GM12891 (cell line): ENCODE measurements around the gene PARVB.

Experiments used
- DNase-seq: peaks from one replicate; pipeline ENCODE4 v3.0.0; 2011; ENCODE audit warnings: low spot score; ENCODE audit not compliant: insufficient read length
- FAIRE-seq: peaks from 2 replicates; lab custom pipeline; 2011; peaks lifted over from hg19 to GRCh38; lab: Jason Lieb, UNC
- PAX5 ChIP-seq: IDR thresholded peaks from 2 replicates; pipeline ENCODE4 v1.6.1; 2011; ENCODE audit warnings: low read length, moderate library complexity, mild to moderate bottlenecking; ENCODE audit not compliant: insufficient read depth, severe bottlenecking
- POLR2A ChIP-seq: IDR thresholded peaks from 2 replicates; pipeline ENCODE4 v1.6.1; 2011; ENCODE audit warnings: low read depth, low read length, control low read depth
- POLR2AphosphoS5 ChIP-seq: IDR thresholded peaks from 2 replicates; pipeline ENCODE4 v1.6.1; 2011; ENCODE audit warnings: low read depth, low read length, control low read depth
- POU2F2 ChIP-seq: IDR thresholded peaks from 2 replicates; pipeline ENCODE4 v1.6.1; 2011; ENCODE audit warnings: low read depth, mild to moderate bottlenecking, control low read depth, low read length, moderate library complexity
- SPI1 ChIP-seq: IDR thresholded peaks from 2 replicates; pipeline ENCODE4 v1.6.1; 2011; ENCODE audit warnings: low read depth, low read length, control low read depth
- TAF1 ChIP-seq: IDR thresholded peaks from 2 replicates; pipeline ENCODE4 v1.6.1; 2011; ENCODE audit warnings: low read depth, low read length, control low read depth

Gene PARVB

DNA sequence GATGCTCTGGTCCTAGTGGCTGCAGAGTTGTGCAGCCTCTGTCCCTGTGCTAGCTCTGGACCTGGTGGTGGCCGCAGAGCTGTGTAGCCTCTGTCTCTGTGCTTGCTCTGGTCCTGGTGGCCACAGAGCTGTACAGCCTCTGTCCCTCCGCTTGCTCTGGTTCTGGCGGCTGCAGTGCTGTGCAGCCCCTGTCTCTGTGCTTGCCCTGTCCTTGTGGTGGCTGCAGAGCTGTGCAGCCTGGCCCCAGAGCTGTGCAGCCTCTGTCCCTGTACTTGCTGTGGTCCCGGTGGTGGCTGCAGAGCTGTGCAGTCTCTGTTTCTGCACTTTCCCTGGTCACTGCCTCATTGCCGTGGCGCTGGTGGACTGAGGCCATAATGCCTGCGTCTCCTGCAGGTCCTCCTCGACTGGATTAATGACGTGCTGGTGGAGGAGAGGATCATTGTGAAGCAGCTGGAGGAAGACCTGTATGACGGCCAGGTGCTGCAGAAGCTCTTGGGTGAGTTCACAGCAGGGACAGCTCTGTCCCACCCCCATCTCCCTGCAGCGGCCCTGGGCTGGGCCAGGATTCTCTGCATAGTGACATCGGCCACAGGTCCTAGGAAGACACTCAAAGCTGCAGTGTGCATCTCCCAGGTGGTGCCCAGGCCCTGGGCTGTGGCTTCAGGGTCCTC lies 94.7 kb downstream of the PARVB start:
- DNase-seq (no peak), FAIRE-seq (no peak)
- TF ChIP-seq POLR2A = no peak
- TF ChIP-seq PAX5 = no peak
- TF ChIP-seq POU2F2 = no peak
- TF ChIP-seq SPI1 = no peak
- no peak for TF ChIP-seq TAF1
- no peak for TF ChIP-seq POLR2AphosphoS5

- no peak for TF ChIP-seq PAX5
- TF ChIP-seq POLR2A = no peak
- TF ChIP-seq SPI1 = no peak
- no peak for TF ChIP-seq POU2F2
- no peak for TF ChIP-seq POLR2AphosphoS5
- no peak for TF ChIP-seq TAF1
- FAIRE-seq (no peak), DNase-seq (no peak)
Measured at GRCh38 chr22:44119669-44120313, 95.7 kb downstream of the PARVB start.

GRCh38 chr22:44120314-44120704 lies 96.2 kb downstream of the PARVB start:
- DNase-seq = no peak
- no peak for FAIRE-seq
- TF ChIP-seq POLR2AphosphoS5 = no peak
- TF ChIP-seq TAF1 = no peak
- TF ChIP-seq SPI1 = no peak
- TF ChIP-seq PAX5 = no peak
- no peak for TF ChIP-seq POU2F2
- TF ChIP-seq POLR2A = no peak

- TF ChIP-seq POLR2AphosphoS5 (no peak), SPI1 (no peak), PAX5 (no peak), POU2F2 (no peak), TAF1 (no peak), POLR2A (no peak)
- DNase-seq = no peak
- FAIRE-seq = no peak
Measured at GRCh38 chr22:44125421-44125820, 101.3 kb downstream of the PARVB start.

DNA sequence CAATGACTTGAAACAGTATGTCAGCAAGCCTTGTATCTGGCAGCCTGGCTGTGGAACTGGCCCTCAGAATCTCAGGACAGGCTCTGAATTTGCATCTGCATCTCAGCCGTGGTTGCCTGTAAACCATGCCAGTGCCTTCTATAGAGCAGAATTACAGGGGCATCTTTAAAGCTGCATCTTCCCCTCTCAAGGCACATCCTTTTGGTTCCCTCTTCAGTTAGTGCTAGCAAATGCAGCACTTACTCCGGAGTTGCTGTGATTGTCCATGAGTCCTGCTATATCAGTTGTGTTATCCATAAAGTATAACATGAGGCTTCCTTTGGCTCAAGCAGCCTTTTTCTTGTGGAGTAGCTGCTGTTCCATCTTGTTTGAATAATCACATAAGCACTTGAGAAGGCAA lies 102.7 kb downstream of the PARVB start:
- no peak for TF ChIP-seq POU2F2
- TF ChIP-seq POLR2AphosphoS5 = no peak
- no peak for TF ChIP-seq POLR2A
- no peak for TF ChIP-seq SPI1
- no peak for TF ChIP-seq PAX5
- TF ChIP-seq TAF1 = no peak
- FAIRE-seq = no peak
- no peak for DNase-seq

DNA sequence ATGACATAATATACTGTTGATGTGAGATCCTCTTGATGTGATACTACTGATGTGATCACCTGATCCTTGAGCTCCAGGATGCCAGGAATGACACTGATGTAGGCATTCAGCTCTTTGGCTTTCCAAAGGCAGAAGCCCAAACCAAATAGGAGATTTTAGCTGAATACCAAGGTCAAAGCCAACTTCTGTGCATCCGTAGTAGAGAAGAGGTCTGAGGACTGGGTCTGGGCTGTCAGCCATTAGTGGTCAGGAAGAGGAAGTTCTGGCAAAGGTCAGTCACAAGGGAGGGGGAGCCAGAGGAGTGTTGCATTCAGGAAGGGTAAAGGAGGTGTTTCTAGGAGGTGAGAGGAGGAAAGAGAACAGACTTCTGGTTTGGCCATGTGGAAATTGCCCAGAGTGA lies 103.3 kb downstream of the PARVB start:
- FAIRE-seq (no peak), DNase-seq (no peak)
- no peak for TF ChIP-seq POLR2A
- no peak for TF ChIP-seq SPI1
- no peak for TF ChIP-seq POLR2AphosphoS5

DNA sequence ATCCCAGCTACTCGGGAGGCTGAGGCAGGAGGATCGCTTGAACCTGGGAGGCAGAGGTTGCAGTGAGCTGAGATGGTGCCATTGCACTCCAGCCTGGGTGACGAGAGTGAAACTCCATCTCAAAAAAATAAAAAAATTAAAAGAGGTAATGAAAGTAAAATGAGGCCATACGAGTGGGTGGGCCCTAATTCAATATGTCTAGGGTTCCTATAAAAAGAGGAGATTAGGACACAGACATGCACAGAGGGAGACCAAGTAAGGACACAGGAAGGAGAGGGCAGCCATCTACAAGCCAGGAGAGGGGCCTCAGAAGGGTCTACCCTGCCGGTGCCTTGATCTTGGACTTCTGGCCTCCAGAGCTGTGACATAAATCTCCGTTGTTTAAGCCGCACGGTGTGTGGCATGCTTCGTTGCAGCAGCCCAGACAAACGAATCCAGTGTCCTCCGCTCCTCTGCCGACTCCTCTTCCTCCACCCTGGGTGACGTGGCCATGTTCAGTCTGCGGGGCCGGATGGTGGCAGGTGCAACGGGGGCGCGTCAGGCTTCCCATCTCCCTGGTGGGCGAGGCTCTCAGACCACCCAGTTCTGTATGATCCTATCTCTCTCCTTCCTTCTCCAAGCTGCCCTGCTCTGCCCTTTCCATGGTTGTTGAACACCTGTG lies 105.0 kb downstream of the PARVB start:
- FAIRE-seq = no peak
- no peak for DNase-seq
- TF ChIP-seq POLR2AphosphoS5 = no peak
- TF ChIP-seq PAX5 = no peak
- TF ChIP-seq POLR2A = no peak

- TF ChIP-seq PAX5 (no peak), POLR2AphosphoS5 (no peak), SPI1 (no peak), POLR2A (no peak), TAF1 (no peak), POU2F2 (no peak)
- DNase-seq (no peak), FAIRE-seq (no peak)
Measured at GRCh38 chr22:44129619-44129976, 105.5 kb downstream of the PARVB start.

DNA sequence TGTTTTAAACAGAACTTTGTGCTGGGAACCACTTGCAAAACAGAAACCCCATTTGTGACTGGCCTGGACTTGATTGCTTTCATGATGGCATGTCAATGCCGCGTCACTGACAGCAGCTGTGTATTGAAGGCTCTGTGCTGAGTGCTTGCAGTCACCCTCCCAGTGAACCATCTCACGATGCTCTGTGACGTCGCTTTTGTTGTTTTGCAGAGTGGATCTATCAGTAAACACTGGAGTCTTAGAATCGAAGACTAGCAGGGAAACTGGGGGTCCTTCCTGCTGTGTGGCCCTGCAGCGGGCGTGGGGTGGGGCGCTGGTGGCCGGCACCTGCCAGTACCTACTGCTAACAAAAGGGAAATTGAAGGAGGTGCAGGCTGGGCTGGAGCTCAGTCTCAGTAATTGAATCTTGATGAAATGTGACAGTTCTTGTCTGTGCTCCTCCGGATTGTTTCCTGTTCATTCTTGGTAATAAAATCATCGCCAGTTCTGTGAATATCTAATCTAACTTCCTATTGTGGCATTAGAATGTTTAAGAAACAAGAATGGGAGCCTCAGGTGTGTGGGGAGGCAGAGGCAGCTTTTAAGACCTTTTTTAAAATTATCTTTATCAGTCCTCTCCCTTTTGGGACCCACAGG lies 106.1 kb downstream of the PARVB start:
- TF ChIP-seq POLR2AphosphoS5 (no peak), TAF1 (no peak), SPI1 (no peak)
- no peak for FAIRE-seq
- no peak for DNase-seq

DNA sequence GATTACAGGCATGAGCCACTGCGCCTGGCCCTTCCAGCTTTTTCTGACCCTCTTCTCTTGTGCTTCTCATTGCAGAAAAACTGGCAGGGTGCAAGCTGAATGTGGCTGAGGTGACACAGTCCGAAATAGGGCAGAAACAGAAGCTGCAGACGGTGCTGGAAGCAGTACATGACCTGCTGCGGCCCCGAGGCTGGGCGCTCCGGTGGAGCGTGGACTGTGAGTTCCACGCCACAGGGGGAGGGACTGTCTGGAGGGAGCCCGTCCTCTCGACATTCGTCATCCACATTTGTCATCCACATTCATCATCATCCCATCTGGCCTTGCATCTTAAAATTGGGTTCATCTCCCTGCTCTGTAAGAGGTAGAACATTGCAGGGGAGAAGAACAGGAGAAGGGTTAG lies 107.3 kb downstream of the PARVB start:
- no peak for FAIRE-seq
- DNase-seq = no peak
- TF ChIP-seq POU2F2 (no peak), POLR2AphosphoS5 (no peak), PAX5 (no peak), TAF1 (no peak), SPI1 (no peak), POLR2A (no peak)
